Heart left ventricle (tissue), 16 donors: ENCODE data around the gene NDUFAF3. TPM values are rescaled to one million over a fixed set of nuclear protein-coding genes. Genes with fewer than 3 reads are reported as not detected.

Source experiments
- ATAC-seq, 4 donors: fragments of 200-7000 bp; cut with Tn5 transposase; one replicate each; pipeline ENCODE4 v1.9.1; 2020 to 2022; ENCODE audit warnings: moderate library complexity in 4 of 4, mild to moderate bottlenecking in 3 of 4, moderate number of reproducible peaks in 1 of 4
- DNase-seq, 5 donors: peaks; one replicate each; pipeline ENCODE4 v3.0.0-alpha.2; 2020
- H3K27ac ChIP-seq, 12 donors: fragments of 200-600 bp; sonication (generic) in 4 of 12; one replicate each; pipeline versions ENCODE4 v1.5.0 to v1.8.0; 2016 to 2022; ENCODE audit warnings: mild to moderate bottlenecking in 2 of 12
- H3K27me3 ChIP-seq, 9 donors: fragments of 200-600 bp; sonication (generic) in 2 of 9; one replicate each; pipeline versions ENCODE4 v1.5.1 to v1.8.0; 2016 to 2022; ENCODE audit warnings: mild to moderate bottlenecking in 3 of 9
- H3K36me3 ChIP-seq, 9 donors: fragments of 200-600 bp; sonication (generic) in 2 of 9; one replicate each; pipeline versions ENCODE4 v1.5.0 to v1.8.0; 2018 to 2022; ENCODE audit warnings: mild to moderate bottlenecking in 2 of 9
- H3K4me1 ChIP-seq, 12 donors: fragments of 200-600 bp; sonication (generic) in 4 of 12; one replicate each; pipeline versions ENCODE4 v1.5.0 to v1.8.0; 2016 to 2022; ENCODE audit warnings: mild to moderate bottlenecking in 3 of 12
- H3K4me3 ChIP-seq, 12 donors: fragments of 200-600 bp; sonication (generic) in 4 of 12; one replicate each; pipeline versions ENCODE4 v1.5.0 to v1.8.0; 2017 to 2022; ENCODE audit warnings: mild to moderate bottlenecking in 9 of 12, moderate library complexity in 4 of 12
- H3K9me3 ChIP-seq, 12 donors: fragments of 200-600 bp; sonication (generic) in 4 of 12; one replicate each; pipeline versions ENCODE4 v1.5.0 to v1.8.0; 2016 to 2022; ENCODE audit warnings: mild to moderate bottlenecking in 1 of 12
- CTCF ChIP-seq, 12 donors: fragments of 200-600 bp; sonication (generic) in 4 of 12; IDR thresholded peaks; one replicate each; pipeline versions ENCODE4 v1.5.0 to v1.8.0; 2018 to 2022; ENCODE audit warnings: antibody characterized with exemption in 12 of 12, mild to moderate bottlenecking in 5 of 12
- POLR2A ChIP-seq, 2 donors: fragments of 450-650 bp; IDR thresholded peaks; one replicate each; pipeline ENCODE4 v1.6.1; 2017; ENCODE audit warnings: antibody characterized with exemption in 2 of 2, mild to moderate bottlenecking in 2 of 2, moderate library complexity in 2 of 2
- WGBS, 4 donors: extraction: QIAGEN DNeasy Blood & Tissue Kit in 2 of 4; methylation state at CpG; one replicate each; pipeline versions ENCODE4 v1.1.5 to v1.1.7; 2013 to 2018; 5-methylcytosine and 5-hydroxymethylcytosine counted together
- intact Hi-C, 10 donors: fragments of 100-400 bp; cut with DNase I; formaldehyde crosslinking; loops; one replicate each; pipeline versions ENCODE4 v1.11.1 to v1.14.2; 2022
- polyA plus RNA-seq, 2 donors: library from polyadenylated mRNA; stranded (reverse); fragments of 200-250 nt; gene quantifications; one replicate each; pipeline ENCODE4 v1.2.3, GENCODE V29; 2013
- total RNA-seq, 9 donors: library from RNA; depleted of rRNA in 2 of 9; stranded (reverse); fragments of >200 nt in 2 of 9; fragmentation: NEBNext Ultra II Directional in 3 of 9; extraction: Animal tissue kit (Norgen Biotek cat#: 25700) in 3 of 9; gene quantifications; one replicate each; pipeline versions ENCODE4 v1.1.0 to v1.2.4, GENCODE V29; 2016 to 2023
- donor health status: ischemic (EF 13 %, LVEDD 7.1; RV severe dilation, severe dysfunction).
- donor health status: healthy with polysubstance abuse.
- donor health status: DM: no; HTN: yes; CAD: no.
- donor health status: DM: no; HTN: no; CAD: no.
- donor health status: ischemic (EF 25% LVEDD 6.9; RV normal size, moderate dysfunction).
- donor health status: ischemic (EF 25% LVEDD 5.7; RV mildly dilated, moderate dysfunction).
- donor health status: healthy.
- donor health status: DM: yes; HTN: yes; CAD: no.
- donor health status: ischemic (EF 35%, LVEDD 5.7; RV mildly dilated, moderate dysfunction).
- donor health status: nonischemic (EF 11% LVEDD 7.7; RV severe dilation, severe dysfunction).
- donor health status: DM: yes; HTN: yes; CAD: no.
- donor health status: PGD.
- donor health status: ischemic (EF 29% LVEDD 5.4; RV normal size, mild dysfunction).
- donor health status: nonischemic (EF 23%, LVEDD 6.1; RV moderate dilation, normal function).

The NDUFAF3 gene
- total and polyA plus RNA-seq, 11 donors = 119 to 308 (median 160) TPM

GRCh38 chr3:49026536-49026935 lies 4.6 kb downstream of the NDUFAF3 start:
- H3K27me3 ChIP-seq = no peaks in the 10 kb centered on the region
- no peak overlapping the region for H3K27ac ChIP-seq
- ATAC-seq = no peak
- intact Hi-C loops = loop anchor here in 2 of 10 donors (5.0 to 10.0 kb wide), 2 partner anchors 66 to 68 kb away; partner anchors contain the start of gene QRICH1 (in 2 of the 2)
- DNase-seq = no peak
- H3K36me3 ChIP-seq = peaks cover 0 to 70% (median 63%) of the 10 kb centered on the region in 9 donors
- no peak overlapping the region for H3K4me3 ChIP-seq
- H3K9me3 ChIP-seq = no peaks in the 10 kb centered on the region
- WGBS, 4 donors = 93 to 97% (median 95%) methylated on average over 3 of the region's 3 CpGs
- H3K4me1 ChIP-seq = peaks cover 3 to 58% (median 28%) of the 10 kb centered on the region in 12 donors
- TF ChIP-seq POLR2A (IDR thresholded peaks at IDR 0.05) (no peak), CTCF (IDR thresholded peaks at IDR 0.05) (no peak)

GRCh38 chr3:49027634-49028033 lies 5.7 kb downstream of the NDUFAF3 start:
- Histone ChIP-seq H3K36me3 (peaks cover 0 to 80% (median 74%) of the 10 kb centered on the region in 9 donors), H3K4me1 (peaks cover 3 to 58% (median 25%) of the 10 kb centered on the region in 12 donors), H3K4me3 (no peak overlapping the region), H3K27ac (peak overlapping the region in 3 of 12 donors; percentile 91 to 98 (median 96)), H3K27me3 (no peaks in the 10 kb centered on the region), H3K9me3 (no peaks in the 10 kb centered on the region)
- no peak for DNase-seq
- intact Hi-C loops = loop anchor here in 2 of 10 donors (5.0 to 10.0 kb wide), 2 partner anchors 65 to 67 kb away; partner anchors contain the start of gene QRICH1 (in 2 of the 2)
- TF ChIP-seq POLR2A (IDR thresholded peaks at IDR 0.05) (no peak), CTCF (IDR thresholded peaks at IDR 0.05) (no peak)
- no peak for ATAC-seq
- WGBS, 4 donors = 95 to 98% (median 95%) methylated on average over 9 of the region's 9 CpGs

- peaks cover 0 to 82% (median 74%) of the 10 kb centered on the region in 9 donors for H3K36me3 ChIP-seq
These were observed 6.4 kb downstream of the NDUFAF3 start for GRCh38 chr3:49028298-49028672.

More at GRCh38 chr3:49028298-49028672, 6.4 kb downstream of the NDUFAF3 start:
- Histone ChIP-seq H3K4me3 (peak overlapping the region in 8 of 12 donors; percentile 62 to 85 (median 78)), H3K27ac (peak overlapping the region in 11 of 12 donors; percentile 83 to 98 (median 91)), H3K4me1 (peaks cover 3 to 56% (median 19%) of the 10 kb centered on the region in 12 donors), H3K27me3 (no peaks in the 10 kb centered on the region), H3K9me3 (no peaks in the 10 kb centered on the region)
- no peak for TF ChIP-seq POLR2A (IDR thresholded peaks at IDR 0.05)
- no peak for TF ChIP-seq CTCF (IDR thresholded peaks at IDR 0.05)
- WGBS, 4 donors = 80 to 91% (median 83%) methylated on average over 4 of the region's 4 CpGs
- ATAC-seq = no peak
- no peak for DNase-seq
- intact Hi-C loops = loop anchor here in 2 of 10 donors (5.0 to 10.0 kb wide), 2 partner anchors 64 to 67 kb away; partner anchors contain the start of gene QRICH1 (in 2 of the 2)
